PFSK-1 (cell line): ENCODE data around the gene ZNF460.

Source experiments
- TAF1 ChIP-seq: IDR thresholded peaks from 2 replicates; pipeline ENCODE4 v1.6.1; 2012; ENCODE audit warnings: low read length, control low read depth, borderline replicate concordance; ENCODE audit not compliant: insufficient read depth
- TF ChIP-seq, protein P1 (sequence below), 2 experiments: IDR thresholded peaks; 2 replicates each; pipeline versions ENCODE4 v1.6.1 to v1.8.0; 2011 to 2012; ENCODE audit warnings: low read depth in 2 of 2, low read length in 2 of 2, control low read depth in 1 of 2, inconsistent platforms in 1 of 2, mild to moderate bottlenecking in 1 of 2, moderate library complexity in 1 of 2; ENCODE audit not compliant: insufficient read depth in 1 of 2

DNA sequence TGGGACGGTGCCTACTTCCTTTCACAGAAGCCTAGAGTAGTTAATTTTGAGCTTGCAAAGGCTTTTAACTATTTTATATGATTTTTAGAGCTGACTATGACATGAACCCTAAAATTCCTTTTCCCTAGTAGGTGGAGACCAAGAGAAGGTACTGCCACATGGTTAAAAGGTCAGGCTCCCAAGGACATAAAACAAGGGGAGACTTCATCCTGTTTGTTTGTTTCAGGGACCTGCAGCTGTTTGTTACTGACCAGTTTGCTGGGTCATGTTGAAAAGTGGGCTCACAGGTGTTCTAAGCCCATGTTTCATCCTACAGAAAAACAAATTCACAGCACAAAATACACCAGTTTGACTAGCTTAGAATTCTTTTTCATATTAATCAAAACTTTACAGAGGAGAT lies 3.9 kb upstream of the ZNF460 start:
- TF ChIP-seq, protein P1, sequence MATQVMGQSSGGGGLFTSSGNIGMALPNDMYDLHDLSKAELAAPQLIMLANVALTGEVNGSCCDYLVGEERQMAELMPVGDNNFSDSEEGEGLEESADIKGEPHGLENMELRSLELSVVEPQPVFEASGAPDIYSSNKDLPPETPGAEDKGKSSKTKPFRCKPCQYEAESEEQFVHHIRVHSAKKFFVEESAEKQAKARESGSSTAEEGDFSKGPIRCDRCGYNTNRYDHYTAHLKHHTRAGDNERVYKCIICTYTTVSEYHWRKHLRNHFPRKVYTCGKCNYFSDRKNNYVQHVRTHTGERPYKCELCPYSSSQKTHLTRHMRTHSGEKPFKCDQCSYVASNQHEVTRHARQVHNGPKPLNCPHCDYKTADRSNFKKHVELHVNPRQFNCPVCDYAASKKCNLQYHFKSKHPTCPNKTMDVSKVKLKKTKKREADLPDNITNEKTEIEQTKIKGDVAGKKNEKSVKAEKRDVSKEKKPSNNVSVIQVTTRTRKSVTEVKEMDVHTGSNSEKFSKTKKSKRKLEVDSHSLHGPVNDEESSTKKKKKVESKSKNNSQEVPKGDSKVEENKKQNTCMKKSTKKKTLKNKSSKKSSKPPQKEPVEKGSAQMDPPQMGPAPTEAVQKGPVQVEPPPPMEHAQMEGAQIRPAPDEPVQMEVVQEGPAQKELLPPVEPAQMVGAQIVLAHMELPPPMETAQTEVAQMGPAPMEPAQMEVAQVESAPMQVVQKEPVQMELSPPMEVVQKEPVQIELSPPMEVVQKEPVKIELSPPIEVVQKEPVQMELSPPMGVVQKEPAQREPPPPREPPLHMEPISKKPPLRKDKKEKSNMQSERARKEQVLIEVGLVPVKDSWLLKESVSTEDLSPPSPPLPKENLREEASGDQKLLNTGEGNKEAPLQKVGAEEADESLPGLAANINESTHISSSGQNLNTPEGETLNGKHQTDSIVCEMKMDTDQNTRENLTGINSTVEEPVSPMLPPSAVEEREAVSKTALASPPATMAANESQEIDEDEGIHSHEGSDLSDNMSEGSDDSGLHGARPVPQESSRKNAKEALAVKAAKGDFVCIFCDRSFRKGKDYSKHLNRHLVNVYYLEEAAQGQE (IDR thresholded peaks at IDR 0.05; ENCODE audit: insufficient read depth in 1 of 2, low read depth in 2 of 2, low read length in 2 of 2): no peak
- no peak for TF ChIP-seq TAF1
